Amniotic stem cell (primary cell): ENCODE measurements around the gene ARFGAP1.

Experiments
- DNase-seq: peaks from one replicate; lab custom pipeline; 2025; lab: John Stamatoyannopoulos, UW

ARFGAP1 gene

DNA sequence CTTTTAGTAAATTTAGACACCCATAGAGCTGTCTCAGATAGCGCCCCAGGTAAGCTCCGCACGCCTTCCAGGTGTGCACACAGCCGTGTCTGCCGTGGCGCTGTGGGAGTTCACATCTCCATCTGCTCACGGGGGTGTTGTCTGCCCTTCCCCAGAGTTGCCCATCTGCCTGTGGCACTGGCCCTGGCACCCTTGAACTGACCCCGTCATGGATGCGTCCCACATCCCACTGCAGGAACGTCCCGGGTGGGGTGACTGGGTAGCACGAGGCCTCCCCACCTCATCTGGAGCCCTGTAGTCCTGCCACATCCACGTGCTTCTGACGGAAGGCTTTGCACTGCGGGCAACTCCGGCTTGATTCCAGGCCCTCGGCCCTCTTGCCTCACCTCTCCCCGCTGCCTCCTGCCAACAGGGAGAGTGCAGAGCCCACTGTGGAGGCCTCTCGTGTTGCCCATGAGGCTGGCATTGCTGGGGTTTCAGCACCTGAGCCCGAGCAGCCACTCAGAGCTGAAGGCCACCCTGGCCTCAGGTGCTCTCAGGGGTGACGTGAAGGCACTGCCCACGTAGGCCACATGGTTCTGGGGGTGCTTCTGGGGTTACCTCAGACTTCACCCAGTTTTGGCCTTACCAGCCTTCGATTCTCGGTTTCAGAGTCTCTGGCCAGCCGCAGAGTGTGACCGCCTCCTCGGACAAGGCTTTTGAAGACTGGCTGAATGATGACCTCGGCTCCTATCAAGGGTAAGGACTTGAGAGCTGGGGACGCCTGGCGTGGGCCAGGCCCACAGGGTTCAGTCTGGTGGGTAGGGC is 5.1 kb downstream of the ARFGAP1 start:
- DNase-seq = no peak

DNA sequence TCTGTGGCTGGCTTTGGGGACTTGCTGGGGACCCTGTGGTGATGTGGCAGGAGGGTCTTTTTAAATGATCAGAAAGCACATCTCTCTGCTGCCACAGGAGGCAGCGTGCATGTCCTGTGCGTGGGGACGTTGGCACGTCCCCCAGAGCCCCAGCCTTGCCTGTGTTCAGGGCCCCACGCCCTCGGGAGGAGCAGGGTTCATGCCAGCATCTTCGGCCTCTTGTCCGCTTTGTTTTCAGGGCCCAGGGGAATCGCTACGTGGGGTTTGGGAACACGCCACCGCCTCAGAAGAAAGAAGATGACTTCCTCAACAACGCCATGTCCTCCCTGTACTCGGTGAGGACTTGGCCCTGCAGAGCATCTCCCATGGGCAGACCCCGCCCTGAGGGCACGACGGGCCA is 6.0 kb downstream of the ARFGAP1 start:
- DNase-seq = no peak

DNA sequence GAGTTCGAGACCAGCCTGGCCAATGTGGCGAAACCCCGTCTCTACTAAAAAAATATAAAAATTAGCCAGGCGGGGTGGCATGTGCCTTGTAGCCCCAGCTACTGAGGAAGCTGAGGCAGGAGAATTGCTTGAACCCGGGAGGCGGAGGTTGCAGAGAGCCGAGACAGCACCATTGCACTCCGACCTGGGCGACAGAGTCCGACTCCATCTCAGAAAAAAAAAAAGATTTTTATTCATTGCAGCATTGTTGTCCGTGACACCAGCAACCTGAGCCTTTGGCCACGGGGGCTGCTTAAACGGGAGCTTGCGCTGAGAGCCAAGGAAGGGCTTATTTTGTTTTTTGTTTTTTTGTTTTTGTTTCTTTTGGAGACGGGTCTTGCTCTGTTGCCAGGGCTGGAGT is 7.3 kb downstream of the ARFGAP1 start:
- no peak for DNase-seq

DNA sequence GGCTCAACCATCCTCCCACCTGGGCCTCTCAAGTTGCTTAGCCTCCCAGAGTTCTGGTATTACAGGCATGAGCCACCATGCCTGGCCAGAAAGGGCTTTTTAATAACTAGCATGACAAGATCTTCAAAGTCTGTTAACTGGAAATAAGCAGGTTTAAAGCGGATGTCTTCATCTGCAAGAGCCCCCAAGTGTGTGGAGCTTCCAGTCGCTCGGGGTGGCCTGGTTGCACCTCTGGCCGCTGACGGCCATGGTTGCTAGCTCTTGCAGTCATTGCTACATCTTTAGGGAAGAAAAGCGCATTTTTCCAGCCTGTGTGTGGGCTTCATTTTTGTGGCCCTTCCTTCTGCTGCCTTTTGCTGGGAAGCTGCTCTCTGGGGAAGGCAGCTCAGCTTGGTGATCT is 7.8 kb downstream of the ARFGAP1 start:
- no peak for DNase-seq

DNA sequence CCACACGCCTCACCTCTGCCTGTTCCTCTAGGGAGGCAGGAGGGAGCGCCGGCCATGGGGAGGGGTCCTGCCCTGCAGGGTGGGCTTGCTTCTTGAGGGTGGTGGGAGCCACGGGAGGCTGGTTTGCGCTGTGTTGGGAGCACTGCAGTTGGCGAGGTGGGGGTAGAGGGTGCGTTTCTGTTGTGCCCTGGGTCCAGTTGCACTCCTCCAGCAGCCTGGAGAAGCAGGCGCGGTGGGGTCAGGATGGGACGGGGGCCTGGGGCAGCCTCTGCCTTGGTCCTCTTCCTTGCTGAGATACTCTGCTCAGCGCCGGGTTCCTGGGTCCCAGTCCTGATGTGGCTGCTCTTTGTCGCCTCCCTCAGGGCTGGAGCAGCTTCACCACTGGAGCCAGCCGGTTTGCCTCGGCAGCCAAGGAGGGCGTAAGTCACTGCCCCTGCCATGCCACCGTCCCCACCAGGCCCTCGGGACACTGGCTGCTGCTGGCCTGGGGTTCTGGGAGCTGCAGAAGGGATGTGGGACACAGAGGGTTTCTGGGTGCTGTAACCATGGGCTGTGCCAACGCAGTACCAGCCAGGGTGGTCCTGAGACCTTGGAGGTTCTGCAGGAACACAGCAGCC is 8.4 kb downstream of the ARFGAP1 start:
- no peak for DNase-seq

DNA sequence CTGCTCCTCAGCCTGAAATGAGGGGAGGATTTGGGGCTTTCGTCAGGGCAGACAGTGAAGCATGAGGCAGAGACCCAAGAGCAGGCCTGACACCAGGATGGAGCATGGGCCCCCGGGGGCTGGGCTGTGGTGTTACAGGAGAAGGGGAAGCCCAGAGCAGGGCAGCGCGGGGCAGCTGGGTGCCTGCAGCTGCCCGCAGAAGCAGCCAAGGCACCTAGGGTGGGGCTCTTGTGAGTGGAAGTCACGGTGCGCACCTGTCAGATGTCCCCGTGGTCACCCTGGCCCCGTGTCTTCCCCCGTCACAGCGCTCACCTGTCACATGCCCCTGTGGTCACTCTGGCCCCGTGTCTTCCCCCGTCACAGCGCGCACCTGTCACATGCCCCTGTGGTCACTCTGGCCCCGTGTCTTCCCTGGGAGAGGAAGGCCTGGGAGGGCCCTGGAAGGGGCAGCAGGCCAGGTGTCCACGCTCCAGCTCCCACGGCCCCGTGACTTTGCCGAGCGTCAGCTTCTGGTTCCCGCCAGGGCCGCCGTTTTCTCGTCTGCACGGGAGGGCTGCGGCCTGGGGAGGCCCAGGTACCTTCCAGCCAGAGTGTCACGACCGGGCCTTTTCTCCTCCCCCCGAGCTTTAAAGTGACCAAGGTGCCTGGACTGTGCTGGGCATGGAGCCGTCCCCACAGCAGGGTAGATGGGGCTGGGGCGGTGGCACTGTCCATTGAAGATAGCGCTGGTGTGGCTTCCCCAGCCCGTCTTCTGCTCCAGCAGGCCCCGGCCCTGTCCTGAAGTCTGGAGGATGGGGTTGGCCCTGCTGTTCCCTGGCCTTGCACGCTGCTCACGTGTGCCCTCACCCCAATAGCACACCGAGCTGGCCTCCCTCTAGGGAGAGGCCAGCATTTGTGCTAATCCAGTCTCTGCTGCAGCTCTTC is 9.4 kb downstream of the ARFGAP1 start:
- no peak for DNase-seq

DNA sequence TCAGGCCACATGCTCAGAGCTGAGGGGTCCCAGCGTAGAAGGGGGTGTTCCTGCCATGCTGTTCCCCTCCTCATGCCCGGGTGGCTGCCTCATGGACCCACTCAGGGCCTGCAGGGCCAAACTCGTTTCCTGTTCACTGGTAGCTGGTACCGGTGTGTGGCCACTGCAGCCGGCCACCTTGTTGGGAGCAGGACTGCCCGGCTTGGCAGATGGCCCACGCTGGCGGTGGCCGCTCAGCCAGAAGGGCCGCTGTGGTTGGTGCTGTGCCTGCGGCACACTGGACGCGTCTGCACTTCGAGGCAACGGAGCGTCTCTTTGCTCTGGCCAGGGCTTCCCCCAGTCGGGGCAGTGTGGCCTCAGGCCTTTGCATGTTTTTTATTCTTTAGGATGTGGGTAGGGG is 10.3 kb downstream of the ARFGAP1 start:
- no peak for DNase-seq

DNA sequence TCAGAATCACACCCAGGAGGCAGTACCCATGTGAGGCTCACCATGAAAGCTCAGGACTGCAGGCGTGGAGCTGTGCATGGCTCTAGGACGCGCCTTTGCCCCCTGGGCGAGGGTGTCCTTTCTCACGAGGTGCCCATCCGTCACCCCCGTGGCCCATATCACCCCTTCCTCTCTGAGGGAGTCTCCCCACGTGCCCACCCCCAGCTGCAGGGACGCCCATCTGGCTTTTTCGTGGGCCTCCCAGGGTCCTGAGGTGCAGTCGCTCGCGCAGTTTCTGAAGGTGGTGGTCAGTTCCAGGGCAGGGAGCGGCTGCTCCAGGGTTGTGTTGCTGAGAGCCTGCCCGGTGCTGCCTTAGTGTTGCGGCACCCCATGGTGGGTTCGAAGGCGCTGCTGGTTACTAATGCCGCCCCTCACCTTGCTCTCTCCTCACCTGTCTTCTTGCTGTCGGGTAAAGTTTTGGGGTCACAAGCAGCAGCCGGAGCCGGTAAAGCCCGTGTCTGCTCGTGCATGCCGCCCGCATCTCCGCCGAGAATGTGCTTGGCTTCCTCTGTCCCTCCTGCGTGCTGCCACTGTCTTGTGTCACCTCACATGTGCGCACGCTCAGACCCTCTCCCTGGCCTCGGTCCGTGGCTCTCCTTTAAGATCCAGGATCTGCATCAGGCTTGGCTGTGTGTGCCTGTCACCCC is 10.9 kb downstream of the ARFGAP1 start:
- DNase-seq = no peak

DNA sequence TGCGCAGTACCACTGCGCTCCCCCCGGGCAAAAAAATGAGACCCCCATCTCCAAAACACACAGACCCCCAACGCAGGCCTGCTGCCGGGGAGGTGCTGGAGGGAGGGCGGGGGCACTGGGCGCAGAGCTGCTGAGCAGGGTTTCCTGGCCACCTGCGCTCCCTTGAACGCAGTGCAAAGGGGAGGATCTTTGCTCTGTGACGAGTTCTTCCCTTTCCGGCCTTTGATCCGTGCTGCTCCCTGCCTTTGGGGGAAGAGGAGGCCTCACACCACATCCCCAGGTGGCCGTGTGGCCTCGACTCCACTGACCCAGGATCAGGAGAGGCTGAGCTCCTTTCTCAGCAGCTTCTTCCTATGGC is 11.4 kb downstream of the ARFGAP1 start:
- DNase-seq = no peak

DNA sequence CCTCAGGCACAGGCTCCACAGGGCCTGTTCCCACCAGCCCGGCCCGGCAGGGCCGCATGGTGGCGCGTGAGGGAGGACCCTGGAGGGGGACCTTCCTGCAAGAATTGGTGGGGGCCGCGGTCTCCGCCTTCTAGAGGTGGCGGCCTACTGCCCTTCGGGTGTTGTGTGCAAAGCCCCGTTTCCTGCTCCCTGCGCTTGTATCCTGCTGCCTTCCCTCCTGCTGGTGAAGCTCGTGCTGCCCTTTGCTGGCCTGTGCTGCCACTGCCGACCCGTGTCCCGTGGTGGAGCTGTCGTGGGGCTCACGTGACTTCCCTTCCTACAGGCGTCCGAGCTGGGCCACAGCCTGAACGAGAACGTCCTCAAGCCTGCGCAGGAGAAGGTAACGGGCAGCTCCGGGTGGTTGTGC is 11.9 kb downstream of the ARFGAP1 start:
- DNase-seq = no peak

DNA sequence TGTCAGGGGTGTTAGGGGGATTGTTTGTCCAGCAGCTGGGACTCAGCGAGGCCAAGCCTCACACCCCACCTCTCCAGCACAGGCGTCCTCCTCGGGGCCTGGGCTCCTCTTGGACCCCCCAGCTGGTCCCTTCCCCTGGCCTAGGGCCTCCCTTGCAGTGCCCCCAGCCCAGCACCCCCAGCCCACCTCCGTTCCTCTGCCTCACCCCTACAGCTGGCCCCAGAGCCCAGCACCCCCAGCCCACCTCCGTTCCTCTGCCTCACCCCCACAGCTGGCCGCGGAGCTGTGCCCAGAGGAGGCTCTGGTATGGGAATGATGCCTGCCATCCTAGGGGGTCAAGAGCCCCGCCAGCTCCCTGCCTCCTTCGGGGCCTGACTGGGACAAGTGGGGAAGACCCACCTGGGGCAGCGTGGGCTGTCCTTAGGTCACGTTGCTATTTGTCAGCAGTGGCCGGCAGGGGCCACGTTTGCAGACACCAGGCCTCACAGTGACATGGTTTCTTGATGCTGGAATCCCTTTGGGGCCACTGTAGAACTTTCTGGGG is 12.4 kb downstream of the ARFGAP1 start:
- no peak for DNase-seq

DNA sequence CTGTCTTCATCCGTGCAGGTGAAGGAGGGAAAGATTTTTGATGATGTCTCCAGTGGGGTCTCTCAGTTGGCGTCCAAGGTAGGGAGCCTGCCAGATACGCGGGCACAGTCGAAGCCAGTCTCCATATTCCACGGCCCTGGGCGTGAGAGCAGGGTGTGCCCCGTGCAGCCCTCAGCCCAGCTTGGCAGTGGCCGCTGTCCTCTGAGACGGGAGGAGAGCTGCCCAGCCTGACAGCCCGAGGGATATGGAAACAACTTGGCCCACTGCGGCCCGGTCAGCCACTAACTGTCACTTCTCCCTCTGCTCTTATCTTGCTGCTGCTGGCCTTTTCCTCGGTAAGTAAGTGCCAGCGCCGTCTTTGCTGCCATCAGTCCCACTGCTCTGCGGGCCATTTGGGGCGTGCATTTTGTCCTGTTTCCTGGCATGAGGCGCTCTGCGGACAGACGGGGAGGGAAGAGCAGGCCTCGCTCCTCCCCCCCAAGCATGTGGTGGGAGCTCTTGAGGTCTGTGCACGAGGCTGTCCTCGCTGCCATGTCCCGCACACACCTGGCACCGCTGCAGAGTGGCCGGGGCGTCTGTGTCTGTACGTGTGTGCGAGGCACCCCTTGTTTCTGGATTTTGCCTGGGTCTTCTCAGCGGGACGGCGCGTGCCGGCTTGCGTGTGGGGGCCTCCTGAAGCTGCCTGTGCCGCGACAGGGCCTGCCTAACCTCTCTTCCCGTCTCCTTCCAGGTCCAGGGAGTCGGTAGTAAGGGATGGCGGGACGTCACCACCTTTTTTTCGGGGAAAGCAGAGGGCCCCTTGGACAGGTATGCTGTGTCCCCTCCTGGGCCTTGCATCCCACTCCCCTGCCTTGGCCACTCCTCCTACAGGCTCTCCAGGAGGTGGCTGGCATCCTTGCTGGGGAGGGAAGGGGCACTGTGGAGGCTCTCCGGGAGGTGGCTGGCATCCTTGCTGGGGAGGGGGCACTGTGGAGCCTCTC is 13.3 kb downstream of the ARFGAP1 start:
- DNase-seq = no peak

DNA sequence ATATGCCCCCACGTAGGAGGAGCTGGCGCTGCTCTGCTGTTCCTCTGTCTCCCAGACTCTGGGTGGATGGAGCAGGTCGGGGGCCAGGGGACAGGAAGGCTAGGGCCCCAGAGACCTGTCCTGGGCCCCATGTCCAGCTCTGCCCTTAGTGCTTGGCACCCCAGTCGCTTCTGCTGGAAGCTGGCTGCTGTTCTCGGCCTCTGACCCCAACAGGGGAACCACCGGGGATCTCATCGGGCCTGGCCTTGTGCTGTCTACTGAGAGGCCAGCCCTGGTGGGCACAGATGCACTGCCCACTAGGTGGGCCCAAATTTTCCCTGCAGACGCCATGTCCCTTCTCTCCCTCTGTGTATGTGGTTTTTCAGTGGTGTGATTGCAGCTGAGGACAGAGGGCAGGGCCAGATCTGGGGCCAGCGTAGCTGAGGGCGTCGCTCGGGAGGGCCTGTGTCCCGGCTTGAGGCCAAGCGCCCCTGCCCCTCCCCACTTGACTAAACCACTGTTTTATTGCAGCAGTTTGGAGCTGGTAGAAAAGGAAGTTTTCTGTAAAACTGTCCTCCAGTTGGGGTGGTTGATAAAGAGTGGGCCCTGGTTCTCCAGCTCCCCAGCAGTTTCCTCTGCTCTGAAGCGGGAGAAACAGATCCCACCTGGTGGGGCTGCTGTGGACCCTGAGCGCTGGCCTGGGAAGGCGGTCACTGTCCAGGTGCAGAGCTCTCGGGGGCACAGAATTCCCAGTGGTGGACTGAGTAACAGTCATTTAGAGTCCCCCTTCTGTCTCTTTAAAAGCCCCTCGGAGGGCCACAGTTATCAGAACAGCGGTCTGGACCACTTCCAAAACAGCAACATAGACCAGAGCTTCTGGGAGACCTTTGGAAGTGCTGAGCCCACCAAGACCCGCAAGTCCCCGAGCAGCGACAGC is 14.4 kb downstream of the ARFGAP1 start:
- no peak for DNase-seq

DNA sequence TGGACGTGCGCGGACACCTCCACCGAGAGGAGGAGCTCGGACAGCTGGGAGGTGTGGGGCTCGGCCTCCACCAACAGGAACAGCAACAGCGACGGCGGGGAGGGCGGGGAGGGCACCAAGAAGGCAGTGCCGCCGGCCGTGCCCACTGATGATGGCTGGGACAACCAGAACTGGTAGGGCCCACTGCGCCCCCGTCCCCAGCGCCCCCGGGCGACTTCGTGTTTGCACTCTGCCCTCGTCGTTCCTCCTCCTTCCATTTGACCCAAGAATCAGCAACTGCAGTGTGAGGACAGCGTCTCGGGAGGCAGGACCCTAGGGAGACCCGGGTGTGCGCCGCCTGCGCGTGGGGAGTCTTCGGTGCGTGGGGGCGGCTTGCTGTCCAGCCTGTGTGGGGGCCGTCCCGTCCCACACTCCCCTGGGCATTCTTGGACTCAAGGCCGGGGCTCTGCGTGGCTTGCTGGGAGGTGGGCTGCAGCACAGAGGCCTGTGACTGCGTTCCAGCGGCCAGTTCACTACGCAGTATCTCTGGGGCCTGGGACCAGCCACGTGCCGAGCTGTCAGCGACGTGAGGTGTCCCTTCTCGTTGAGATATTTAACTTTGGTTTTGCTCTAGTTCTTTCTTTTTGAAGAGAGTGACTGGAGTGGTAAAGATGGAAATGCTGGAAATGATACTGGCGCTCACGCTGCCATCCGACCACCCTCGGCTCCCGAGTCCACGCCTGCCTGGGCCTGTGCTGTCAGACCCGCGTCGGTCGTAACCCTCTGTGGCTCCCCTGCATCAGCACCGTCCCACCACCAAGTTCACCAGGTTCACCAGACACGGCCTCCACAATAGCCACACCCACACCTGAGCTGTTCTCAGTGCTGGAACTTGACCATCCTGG is 15.3 kb downstream of the ARFGAP1 start:
- no peak for DNase-seq

DNA sequence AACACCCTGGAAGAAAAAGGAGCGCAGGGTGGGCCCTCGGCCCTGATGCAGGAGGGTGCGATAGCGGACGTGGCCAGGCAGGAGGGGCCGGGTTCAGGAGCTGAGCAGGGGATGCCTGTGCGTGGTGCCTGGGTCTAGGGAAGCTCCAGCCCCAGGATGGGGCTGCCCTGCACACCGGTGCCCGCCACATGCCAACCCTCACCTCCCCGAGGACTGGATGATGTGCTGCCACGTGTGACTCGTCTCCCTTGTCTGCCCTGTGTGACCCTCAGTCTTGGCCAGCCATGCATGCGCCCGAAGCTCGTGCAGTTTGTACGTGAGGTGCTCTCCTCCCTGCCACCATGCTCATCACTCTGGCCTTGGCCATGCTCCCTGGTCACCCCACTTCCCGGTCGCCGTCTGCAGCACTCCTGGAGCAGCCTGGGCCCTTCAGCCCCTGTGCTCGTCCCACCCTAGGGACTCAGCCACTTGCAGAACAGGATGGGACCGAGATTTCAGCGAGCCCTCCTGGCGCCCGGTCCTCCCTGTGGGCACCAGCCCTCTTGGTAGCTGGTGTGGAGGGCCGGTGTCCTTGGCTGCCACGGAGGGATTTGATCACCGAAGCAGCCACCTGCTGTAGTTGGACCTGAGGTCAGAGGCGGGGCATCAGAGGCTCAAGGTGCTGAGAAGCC is 16.1 kb downstream of the ARFGAP1 start:
- no peak for DNase-seq

DNA sequence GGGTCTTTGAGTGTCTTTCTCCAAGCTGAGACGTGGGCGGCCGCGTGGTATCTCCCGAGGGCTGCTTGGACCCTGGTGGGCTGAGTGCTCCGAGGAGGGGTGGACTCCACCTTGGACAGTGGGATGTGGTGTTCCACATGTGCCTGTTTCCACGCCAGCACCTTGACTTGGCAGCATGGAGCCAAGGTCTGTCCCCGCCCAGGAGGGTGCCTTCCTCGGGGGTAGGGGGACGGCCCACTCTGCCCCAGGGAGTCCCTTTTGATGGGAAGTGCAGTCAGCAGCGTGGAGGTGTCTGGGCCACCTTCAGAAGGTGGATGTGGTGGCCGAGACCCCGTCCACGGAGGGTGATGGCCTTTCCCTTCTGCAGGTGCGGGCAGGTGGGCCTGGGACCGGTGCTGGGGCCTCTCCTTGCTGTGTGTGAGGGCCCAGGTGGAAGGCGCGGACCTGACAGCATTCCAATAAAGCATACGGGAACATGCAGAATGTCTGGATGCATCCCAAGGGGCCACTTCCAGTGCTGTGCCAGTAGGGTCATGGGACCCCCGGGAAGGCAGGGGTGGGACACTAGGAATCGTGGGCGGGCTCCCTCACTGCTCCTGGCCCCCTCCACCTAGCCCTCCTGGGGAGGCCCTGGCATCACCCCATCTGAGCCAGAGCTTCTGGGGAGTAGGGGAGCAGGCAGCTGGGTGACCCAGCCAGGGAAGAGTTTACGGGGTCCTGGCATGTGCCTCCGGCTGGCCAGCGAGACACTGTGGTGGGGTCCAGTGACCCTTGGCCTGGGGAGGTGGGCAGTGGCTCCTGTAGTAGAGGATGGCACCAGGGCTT is 16.9 kb downstream of the ARFGAP1 start:
- DNase-seq = no peak

DNA sequence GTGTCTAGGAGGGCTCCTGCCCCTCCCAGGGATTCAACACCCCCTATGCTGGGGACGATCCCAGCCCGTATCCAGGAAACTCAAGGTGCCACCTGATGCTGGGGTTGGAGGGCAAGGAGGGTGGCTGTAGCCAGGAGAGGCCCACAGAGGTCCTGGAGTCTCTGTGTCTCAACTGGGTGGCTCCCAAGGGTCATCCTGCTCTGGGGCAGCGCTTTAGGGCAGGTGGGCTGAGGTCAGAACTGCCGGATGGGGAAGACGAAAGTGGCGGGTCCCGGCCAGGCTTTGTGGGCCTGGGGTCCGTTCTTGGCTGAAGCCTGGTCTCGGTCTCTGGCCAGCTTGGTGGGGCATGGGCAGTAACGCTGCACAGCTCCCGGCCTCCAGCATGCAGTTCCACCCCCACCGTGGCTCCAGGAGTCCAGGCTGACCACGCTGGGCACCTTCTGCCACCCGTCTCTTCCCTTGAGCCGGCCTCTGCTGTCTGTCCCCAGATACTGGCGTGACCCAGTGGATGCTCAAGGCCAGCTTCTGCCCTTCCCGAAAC is 17.6 kb downstream of the ARFGAP1 start:
- DNase-seq = no peak
